BE2C (cell line): ENCODE results near the gene AEN.

Experiments used
- DNase-seq: peaks from one replicate; pipeline ENCODE4 v3.0.0-alpha.2; 2020
- H3K27me3 ChIP-seq: fragments of 250-450 bp; sonication (Bioruptor Pico); 2 replicates; pipeline ENCODE4 v1.5.1; 2020; ENCODE audit warnings: mild to moderate bottlenecking
- H3K36me3 ChIP-seq: fragments of 250-450 bp; sonication (Bioruptor Pico); 2 replicates; pipeline ENCODE4 v1.5.1; 2020; ENCODE audit warnings: mild to moderate bottlenecking
- H3K4me1 ChIP-seq: fragments of 250-450 bp; sonication (Bioruptor Pico); 2 replicates; pipeline ENCODE4 v1.5.1; 2020
- H3K4me3 ChIP-seq: 2 replicates; pipeline ENCODE4 v1.5.1; 2011; ENCODE audit warnings: low read depth, low read length
- H3K9me3 ChIP-seq: fragments of 250-450 bp; sonication (Bioruptor Pico); 2 replicates; pipeline ENCODE4 v1.5.1; 2020
- CTCF ChIP-seq: IDR thresholded peaks from 2 replicates; pipeline ENCODE4 v1.5.1; 2012; ENCODE audit warnings: mild to moderate bottlenecking, low read depth, low read length

The AEN gene

GRCh38 chr15:88617031-88617722, 4.0 kb upstream of the AEN start:
- H3K4me1 ChIP-seq: no peaks in the 10 kb centered on the region; the same call in 1 of the 2 replicates
- H3K27me3 ChIP-seq: no peaks in the 10 kb centered on the region
- no peak for DNase-seq
- no peaks in the 10 kb centered on the region for H3K9me3 ChIP-seq
- no peaks in the 10 kb centered on the region for H3K36me3 ChIP-seq
- no peak for TF ChIP-seq CTCF
- H3K4me3 ChIP-seq: no peak overlapping the region

- Histone ChIP-seq H3K4me3 (no peak overlapping the region), H3K4me1 (no peaks in the 10 kb centered on the region; the same call in 1 of the 2 replicates), H3K9me3 (no peaks in the 10 kb centered on the region), H3K27me3 (no peaks in the 10 kb centered on the region), H3K36me3 (no peaks in the 10 kb centered on the region; the same call in 1 of the 2 replicates)
- no peak for TF ChIP-seq CTCF
- no peak for DNase-seq
Observed at GRCh38 chr15:88617790-88618189, 3.4 kb upstream of the AEN start.

- Histone ChIP-seq H3K4me1 (peaks cover 8% of the 10 kb centered on the region), H3K36me3 (peaks cover 7% of the 10 kb centered on the region), H3K9me3 (no peaks in the 10 kb centered on the region), H3K27me3 (no peaks in the 10 kb centered on the region), H3K4me3 (no peak overlapping the region)
- no peak for TF ChIP-seq CTCF
- DNase-seq: no peak
Observed at GRCh38 chr15:88618686-88619085, 2.5 kb upstream of the AEN start.

- Histone ChIP-seq H3K36me3 (peaks cover 13% of the 10 kb centered on the region), H3K27me3 (no peaks in the 10 kb centered on the region), H3K4me3 (no peak overlapping the region), H3K9me3 (no peaks in the 10 kb centered on the region), H3K4me1 (peaks cover 8% of the 10 kb centered on the region)
- TF ChIP-seq CTCF: no peak
- DNase-seq: no peak
Observed at GRCh38 chr15:88619796-88620195, 1.3 kb upstream of the AEN start.

- no peak for DNase-seq
- TF ChIP-seq CTCF: no peak
- Histone ChIP-seq H3K27me3 (no peaks in the 10 kb centered on the region), H3K36me3 (peaks cover 32% of the 10 kb centered on the region), H3K9me3 (no peaks in the 10 kb centered on the region), H3K4me1 (peaks cover 8% of the 10 kb centered on the region), H3K4me3 (peak overlapping the region; percentile 87)
Observed at GRCh38 chr15:88621789-88622604, 857 bp downstream of the AEN start.

- DNase-seq: no peak
- Histone ChIP-seq H3K4me1 (peaks cover 8% of the 10 kb centered on the region), H3K9me3 (no peaks in the 10 kb centered on the region), H3K4me3 (peak overlapping the region; percentile 87), H3K27me3 (no peaks in the 10 kb centered on the region), H3K36me3 (peaks cover 38% of the 10 kb centered on the region)
- no peak for TF ChIP-seq CTCF
Observed at GRCh38 chr15:88622605-88622975, 1.4 kb downstream of the AEN start.
